8988T (cell line): ENCODE results near the gene CACNA1F.
"Not testable (repeated sequence)": the region's sequence is repeated elsewhere in the genome, so short reads cannot be mapped to it uniquely, and the experiment has no call there.

Source experiments
- DNase-seq: peaks from one replicate; pipeline ENCODE4 v3.0.0; 2011

CACNA1F gene

GRCh38 chrX:49192722-49193328 is 40.3 kb downstream of the CACNA1F start:
- DNase-seq = no peak

- no peak for DNase-seq
Observed at GRCh38 chrX:49191574-49192011, 41.5 kb downstream of the CACNA1F start.

GRCh38 chrX:49190821-49191573 is 42.1 kb downstream of the CACNA1F start:
- peak; percentile 77 for DNase-seq

GRCh38 chrX:49189606-49190005 is 43.5 kb downstream of the CACNA1F start:
- no peak for DNase-seq

- no peak for DNase-seq
Observed at GRCh38 chrX:49188468-49189076, 44.6 kb downstream of the CACNA1F start.

GRCh38 chrX:49187526-49187925 is 45.6 kb downstream of the CACNA1F start:
- no peak for DNase-seq

GRCh38 chrX:49187028-49187394 is 46.1 kb downstream of the CACNA1F start:
- no peak for DNase-seq

GRCh38 chrX:49186125-49187027 is 46.8 kb downstream of the CACNA1F start, which contains the start of gene PRICKLE3:
Gene PRICKLE3, minus strand, starts transcription at chrX:49186373. Its CDS starts 76 bp downstream, at chrX:49186297.
- DNase-seq = peak; percentile 67

- peak; percentile 70 for DNase-seq
Observed at GRCh38 chrX:49184294-49185281, 48.6 kb downstream of the CACNA1F start.

GRCh38 chrX:49183701-49184281 is 49.3 kb downstream of the CACNA1F start:
- no peak for DNase-seq

- no peak for DNase-seq
Observed at GRCh38 chrX:49179358-49179757, 53.8 kb downstream of the CACNA1F start.

GRCh38 chrX:49178537-49178936 is 54.6 kb downstream of the CACNA1F start:
- no peak for DNase-seq

- DNase-seq = no peak
Observed at GRCh38 chrX:49177873-49178480, 55.2 kb downstream of the CACNA1F start.

GRCh38 chrX:49177338-49177833 is 55.8 kb downstream of the CACNA1F start:
- DNase-seq = no peak

- no peak for DNase-seq
Observed at GRCh38 chrX:49176421-49177326, 56.5 kb downstream of the CACNA1F start.

GRCh38 chrX:49175435-49176274 is 57.5 kb downstream of the CACNA1F start:
- no peak for DNase-seq

- DNase-seq = no peak
Observed at GRCh38 chrX:49174723-49175122, 58.4 kb downstream of the CACNA1F start.

GRCh38 chrX:49173544-49173943 is 59.6 kb downstream of the CACNA1F start:
- not testable (repeated sequence) for DNase-seq
